H1 (cell line): ENCODE measurements around the gene NEK4. TPM values are rescaled to one million over a fixed set of nuclear protein-coding genes. Genes with fewer than 3 reads are reported as not detected.

ENCODE experiments used
- CTBP2 ChIP-seq: IDR thresholded peaks from 2 replicates; pipeline ENCODE4 v1.7.0; 2011; ENCODE audit warnings: borderline replicate concordance, mild to moderate bottlenecking, moderate library complexity, mixed read lengths, low read length; ENCODE audit not compliant: insufficient read depth, insufficient read length
- GTF2F1 ChIP-seq: IDR thresholded peaks from 2 replicates; pipeline ENCODE4 v1.6.1; 2012; ENCODE audit warnings: low read depth, low read length, improper control_type of control experiment, borderline replicate concordance
- NANOG ChIP-seq: IDR thresholded peaks from 2 replicates; pipeline ENCODE4 v1.6.1; 2011; ENCODE audit warnings: low read length, low read depth, mild to moderate bottlenecking, inconsistent platforms; ENCODE audit not compliant: insufficient read depth, poor library complexity, severe bottlenecking
- RXRA ChIP-seq: IDR thresholded peaks from 2 replicates; pipeline ENCODE4 v1.6.1; 2011; ENCODE audit warnings: low read depth, mild to moderate bottlenecking, low read length, moderate library complexity; ENCODE audit not compliant: insufficient read depth
- polyA plus RNA-seq, 7 experiments: library from polyadenylated mRNA; depleted of rRNA in 3 of 7; stranded (reverse) in 5 of 7; unstranded in 2 of 7; fragments of >200 nt in 5 of 7; fragments of 200-250 nt in 2 of 7; gene quantifications; 1 replicate in 5 of 7; 2 replicates in 1 of 7; 4 replicates in 1 of 7; pipeline versions ENCODE4 v1.2.1 to v1.2.3, GENCODE V29; 2011 to 2013; ENCODE audit warnings: missing spikeins in 2 of 7, mixed read lengths in 2 of 7
- total RNA-seq: library from RNA; stranded (reverse); fragmentation: NEBNext Ultra II Directional; extraction: Animal tissue kit (Norgen Biotek cat#: 25700); gene quantifications from 2 replicates; pipeline ENCODE4 v1.2.1, GENCODE V29; 2021
- TF ChIP-seq, protein P1 (sequence below): IDR thresholded peaks from 2 replicates; pipeline ENCODE4 v1.6.1; 2012; ENCODE audit warnings: low read length, inconsistent platforms

NEK4 gene
- total and polyA plus RNA-seq, 2 of the 8 experiments (the other 6 are each of a cell fraction or from before 2014, with no cell fraction given) = 7.5 to 40.0 TPM

- TF ChIP-seq, protein P1, sequence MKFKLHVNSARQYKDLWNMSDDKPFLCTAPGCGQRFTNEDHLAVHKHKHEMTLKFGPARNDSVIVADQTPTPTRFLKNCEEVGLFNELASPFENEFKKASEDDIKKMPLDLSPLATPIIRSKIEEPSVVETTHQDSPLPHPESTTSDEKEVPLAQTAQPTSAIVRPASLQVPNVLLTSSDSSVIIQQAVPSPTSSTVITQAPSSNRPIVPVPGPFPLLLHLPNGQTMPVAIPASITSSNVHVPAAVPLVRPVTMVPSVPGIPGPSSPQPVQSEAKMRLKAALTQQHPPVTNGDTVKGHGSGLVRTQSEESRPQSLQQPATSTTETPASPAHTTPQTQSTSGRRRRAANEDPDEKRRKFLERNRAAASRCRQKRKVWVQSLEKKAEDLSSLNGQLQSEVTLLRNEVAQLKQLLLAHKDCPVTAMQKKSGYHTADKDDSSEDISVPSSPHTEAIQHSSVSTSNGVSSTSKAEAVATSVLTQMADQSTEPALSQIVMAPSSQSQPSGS = no peak
- TF ChIP-seq GTF2F1 (no peak), NANOG (no peak), CTBP2 (no peak), RXRA (no peak)
- TF ChIP-seq, all 59 proteins: peak for 0
Observed at GRCh38 chr3:52715714-52716305, 54.9 kb downstream of the NEK4 start (continued).
